T-cell (primary cell): Measurements from ENCODE around the gene CTSH. TPM values are rescaled to one million over a fixed set of nuclear protein-coding genes. Genes with fewer than 3 reads are reported as not detected.
A peak's percentile ranks its signal among the peaks of the same experiment; 100 is the strongest.

Experiments used
- ATAC-seq, 4 experiments: fragments of 200-7000 bp in 3 of 4; fragments of 150-1000 bp in 1 of 4; cut with Tn5 transposase; replicated peaks in 1 of 4; 1 replicate in 3 of 4; 2 replicates in 1 of 4; pipeline ENCODE4 v1.10.0; 2021; ENCODE audit warnings: moderate library complexity in 3 of 4, mild to moderate bottlenecking in 2 of 4, moderate number of reproducible peaks in 1 of 4
- CTCF ChIA-PET, 2 donors: fragments of 300-600 bp; sonication (Branson Sonifier 250); formaldehyde crosslinking; loops; one replicate each; lab custom pipeline; 2022; ENCODE audit warnings: antibody characterized with exemption in 2 of 2; lab: Charles Lee
- POLR2A ChIA-PET, 2 donors: fragments of 300-600 bp; sonication (Branson Sonifier 250); formaldehyde crosslinking; loops; one replicate each; lab custom pipeline; 2022; ENCODE audit warnings: antibody characterized with exemption in 2 of 2; lab: Charles Lee
- DNase-seq, 35 experiments: peaks; one replicate each; pipeline versions ENCODE4 v3.0.0 to v3.0.0-alpha.2; 2013 to 2023
- H3K27ac ChIP-seq: one replicate; pipeline ENCODE4 v1.5.1; 2013; ENCODE audit warnings: low read length
- H3K27me3 ChIP-seq, 2 experiments: replicated peaks in 1 of 2; 1 replicate in 1 of 2; 2 replicates in 1 of 2; pipeline versions ENCODE4 v1.6.1 to v1.7.0; 2013; ENCODE audit warnings: low read length in 1 of 2, mixed read lengths in 1 of 2; ENCODE audit not compliant: control insufficient read depth in 2 of 2, insufficient read depth in 2 of 2; ENCODE audit errors: extremely low read depth in 1 of 2
- H3K36me3 ChIP-seq, 2 donors: 1 replicate in 1 of 2; 2 replicates in 1 of 2; pipeline versions ENCODE4 v1.6.1 to v1.7.0; 2013; ENCODE audit warnings: low read length in 1 of 2; ENCODE audit not compliant: control insufficient read depth in 2 of 2, insufficient read depth in 1 of 2; ENCODE audit errors: extremely low read depth in 1 of 2
- H3K4me1 ChIP-seq, 2 experiments: 1 replicate in 1 of 2; 2 replicates in 1 of 2; pipeline versions ENCODE4 v1.6.1 to v1.7.0; 2013; ENCODE audit warnings: low read length in 2 of 2, mixed read lengths in 1 of 2; ENCODE audit not compliant: insufficient read depth in 2 of 2, control insufficient read depth in 1 of 2; ENCODE audit errors: extremely low read depth in 1 of 2
- H3K4me3 ChIP-seq, 2 donors: 1 replicate in 1 of 2; 2 replicates in 1 of 2; pipeline versions ENCODE4 v1.5.1 to v1.7.0; 2013; ENCODE audit warnings: mild to moderate bottlenecking in 2 of 2, low read length in 1 of 2, moderate library complexity in 1 of 2; ENCODE audit not compliant: control insufficient read depth in 1 of 2; ENCODE audit errors: extremely low read depth in 1 of 2
- H3K9me3 ChIP-seq: 2 replicates; pipeline ENCODE4 v1.7.0; 2013
- H3K27ac Mint-ChIP-seq, 2 donors: one replicate each; pipeline ENCODE4 v1.8.0; 2020 to 2021; ENCODE audit warnings: mild to moderate bottlenecking in 2 of 2, mixed read lengths in 2 of 2
- H3K27me3 Mint-ChIP-seq, 2 donors: one replicate each; pipeline ENCODE4 v1.8.0; 2021 to 2022; ENCODE audit warnings: mixed read lengths in 2 of 2
- H3K36me3 Mint-ChIP-seq: one replicate; pipeline ENCODE4 v1.8.0; 2021; ENCODE audit warnings: mixed read lengths
- H3K4me1 Mint-ChIP-seq, 3 donors: one replicate each; pipeline ENCODE4 v1.8.0; 2020 to 2022; ENCODE audit warnings: mixed read lengths in 3 of 3, mild to moderate bottlenecking in 1 of 3
- H3K4me3 Mint-ChIP-seq, 3 donors: one replicate each; pipeline ENCODE4 v1.8.0; 2020 to 2022; ENCODE audit warnings: mild to moderate bottlenecking in 3 of 3, mixed read lengths in 3 of 3, moderate library complexity in 3 of 3
- H3K9me3 Mint-ChIP-seq, 3 donors: one replicate each; pipeline ENCODE4 v1.8.0; 2020 to 2022; ENCODE audit warnings: mixed read lengths in 3 of 3
- WGBS: methylation state at CpG from one replicate; pipeline ENCODE4 v1.1.5; 2013; ENCODE audit warnings: missing lambda C conversion rate; ENCODE audit not compliant: insufficient coverage; 5-methylcytosine and 5-hydroxymethylcytosine counted together
- total RNA-seq, 35 experiments: library from RNA in 6 of 35; stranded (reverse) in 6 of 35; fragments of 120-200 nt in 1 of 35; gene quantifications; one replicate each; pipeline versions ENCODE4 v1.2.1 to v1.2.4 and lab custom pipeline; 2013 to 2026

The CTSH gene
- total RNA-seq, 5 donors from 2014 or later (not counting 1 experiment from before 2014, with no cell fraction given): 8.5 to 49.7 (median 19.2) TPM

DNA sequence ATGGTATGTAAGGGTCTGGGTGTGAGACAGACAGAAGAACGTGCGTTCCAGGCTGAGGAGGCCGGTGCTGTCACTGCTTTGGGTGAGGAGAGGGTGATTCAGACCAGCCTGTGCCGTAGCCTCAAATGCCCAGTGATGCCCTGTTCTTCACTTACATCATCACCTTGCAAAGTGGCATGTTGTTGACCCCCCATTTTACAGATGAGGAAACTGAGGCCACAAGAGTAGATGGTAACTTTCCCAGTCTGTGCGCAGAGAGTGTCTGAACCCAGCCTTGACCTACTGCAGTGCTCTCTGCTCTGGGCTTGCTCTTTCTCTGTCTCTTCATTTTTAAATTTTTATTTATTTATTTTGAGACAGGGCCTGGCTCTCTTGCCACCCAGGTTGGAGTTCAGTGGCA is 1.6 kb upstream of the CTSH start:
- peak overlapping the region; percentile 34 to 50 (median 49) for H3K4me3 Mint-ChIP-seq
- H3K36me3 Mint-ChIP-seq: no peaks in the 10 kb centered on the region
- H3K4me1 Mint-ChIP-seq: peaks cover 2 to 20% (median 10%) of the 10 kb centered on the region in 3 donors
- H3K36me3 ChIP-seq: no peaks in the 10 kb centered on the region
- H3K4me3 ChIP-seq: no peak overlapping the region
- POLR2A ChIA-PET: no interaction called here
- peaks cover 0 to 22% of the 10 kb centered on the region in 2 experiments for H3K4me1 ChIP-seq
- no peaks in the 10 kb centered on the region for H3K9me3 ChIP-seq
- H3K27me3 Mint-ChIP-seq: peaks cover 4% of the 10 kb centered on the region in 2 donors
- CTCF ChIA-PET: interaction anchor here in 1 of 2 donors (0.8 kb wide), 1 partner anchor 244 kb away, joined by 3 read pairs; no protein-coding TSS in a partner anchor
- no peak overlapping the region for H3K27ac ChIP-seq
- no peak overlapping the region for H3K27ac Mint-ChIP-seq
- WGBS: 94% methylated on average over 3 of the region's 5 CpGs
- DNase-seq (no peak), ATAC-seq (no peak)
- peaks cover 2 to 25% of the 10 kb centered on the region in 2 experiments for H3K27me3 ChIP-seq
- H3K9me3 Mint-ChIP-seq: no peaks in the 10 kb centered on the region

- POLR2A ChIA-PET: interaction anchor here in 1 of 2 donors (0.5 kb wide), 1 partner anchor 64 kb away, joined by 8 read pairs; no protein-coding TSS in a partner anchor
- CTCF ChIA-PET: interaction anchor here in 1 of 2 donors (0.5 kb wide), 1 partner anchor 47 kb away, joined by 3 read pairs; no protein-coding TSS in a partner anchor
- peaks cover 2 to 25% of the 10 kb centered on the region in 2 experiments for H3K27me3 ChIP-seq
- Mint-ChIP-seq H3K36me3 (no peaks in the 10 kb centered on the region), H3K27ac (no peak overlapping the region), H3K27me3 (peaks cover 4 to 5% of the 10 kb centered on the region in 2 donors), H3K9me3 (no peaks in the 10 kb centered on the region), H3K4me1 (peaks cover 2 to 22% (median 7%) of the 10 kb centered on the region in 3 donors), H3K4me3 (peak overlapping the region; percentile 68 to 80 (median 73))
- no peaks in the 10 kb centered on the region for H3K9me3 ChIP-seq
- H3K36me3 ChIP-seq: no peaks in the 10 kb centered on the region
- ATAC-seq (peak in 3 of 4 experiments; percentile 6 to 18 (median 13)), DNase-seq (peak in 1 of 35 experiments; percentile 7)
- H3K27ac ChIP-seq: peak overlapping the region; percentile 51
- 51% methylated on average over 9 of the region's 12 CpGs for WGBS
- H3K4me3 ChIP-seq: peak overlapping the region; percentile 60 to 64
- H3K4me1 ChIP-seq: peaks cover 2 to 26% of the 10 kb centered on the region in 2 experiments
Measured at GRCh38 chr15:78944202-78944625, 632 bp downstream of the CTSH start.

- no peaks in the 10 kb centered on the region for H3K36me3 ChIP-seq
- peaks cover 2 to 25% of the 10 kb centered on the region in 2 experiments for H3K27me3 ChIP-seq
- H3K27ac ChIP-seq: no peak overlapping the region
- peak overlapping the region in 1 of 2 donors; percentile 59 for H3K27ac Mint-ChIP-seq
- no peaks in the 10 kb centered on the region for H3K9me3 Mint-ChIP-seq
- no peaks in the 10 kb centered on the region for H3K36me3 Mint-ChIP-seq
- no peaks in the 10 kb centered on the region for H3K9me3 ChIP-seq
- no peak for DNase-seq
- 69% methylated on average over 2 of the region's 7 CpGs for WGBS
- H3K4me3 ChIP-seq: peak overlapping the region in 1 of 2 donors; percentile 60
- peak overlapping the region; percentile 68 to 80 (median 73) for H3K4me3 Mint-ChIP-seq
- ChIA-PET CTCF (interaction anchor here in 1 of 2 donors (0.5 kb wide), 1 partner anchor 46 kb away, joined by 3 read pairs; no protein-coding TSS in a partner anchor), POLR2A (no interaction called here)
- H3K4me1 Mint-ChIP-seq: peaks cover 4 to 27% (median 11%) of the 10 kb centered on the region in 3 donors
- H3K27me3 Mint-ChIP-seq: peaks cover 4 to 8% of the 10 kb centered on the region in 2 donors
- no peak for ATAC-seq
- peaks cover 2 to 26% of the 10 kb centered on the region in 2 experiments for H3K4me1 ChIP-seq
Measured at GRCh38 chr15:78943692-78944091, 1.2 kb downstream of the CTSH start.

DNA sequence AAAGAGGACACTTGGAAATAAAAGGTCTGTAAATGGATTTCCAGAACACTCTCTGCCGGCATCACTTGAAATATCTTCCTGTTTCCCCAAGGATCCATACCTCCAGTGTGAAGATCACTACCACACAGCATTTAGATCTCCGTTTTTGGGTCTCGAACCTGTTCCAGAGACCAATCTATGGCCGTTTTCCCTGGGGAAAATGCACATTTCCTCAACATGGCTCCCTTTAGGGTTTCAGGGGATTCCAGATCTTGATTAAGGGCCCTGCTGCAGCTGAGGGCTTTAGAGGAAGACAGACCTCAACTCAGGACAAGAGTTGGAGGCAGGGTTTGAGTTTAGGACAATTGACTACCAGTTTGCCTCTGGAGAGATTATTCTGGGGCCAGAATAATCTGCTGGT is 2.1 kb downstream of the CTSH start:
- POLR2A ChIA-PET: no interaction called here

DNA sequence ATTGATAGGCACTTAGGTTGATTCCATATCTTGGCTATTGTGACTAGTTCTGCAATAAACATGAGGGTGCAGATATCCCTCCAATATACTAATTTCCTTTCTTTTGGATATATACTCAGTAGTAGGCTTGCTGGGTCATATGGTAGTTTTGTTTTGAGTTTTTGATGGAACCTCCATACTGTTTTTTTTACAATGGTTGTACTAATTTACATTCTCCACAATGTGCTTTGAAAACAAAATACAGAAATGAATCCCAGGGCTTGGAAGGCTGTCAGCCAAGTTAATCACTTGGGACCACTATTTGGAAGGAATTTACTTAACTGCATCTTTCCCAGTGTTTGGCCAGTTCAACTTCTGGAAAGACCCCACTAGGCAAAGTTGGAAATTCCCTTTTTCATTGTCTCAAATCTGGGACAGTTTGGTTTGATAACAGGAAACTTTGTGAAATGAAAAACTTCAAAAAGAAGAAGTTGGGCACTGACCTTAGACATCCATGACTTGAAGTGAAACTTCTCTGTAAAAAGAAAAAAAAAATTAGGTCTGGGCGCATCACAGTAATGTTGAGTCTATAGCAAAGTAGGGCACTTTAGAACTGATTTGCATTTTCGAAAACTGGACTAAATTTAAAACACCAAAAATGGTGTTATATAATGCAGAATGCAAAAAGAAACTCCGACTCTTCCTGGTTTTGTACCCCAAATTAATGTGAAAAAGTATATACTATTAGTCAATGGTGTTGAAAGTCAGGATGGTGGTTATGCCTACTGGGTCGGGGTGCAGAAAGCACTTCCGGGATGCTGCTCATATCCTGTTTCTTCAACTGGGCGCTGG is 6.0 kb downstream of the CTSH start:
- Histone ChIP-seq H3K36me3 (no peaks in the 10 kb centered on the region), H3K27me3 (peaks cover 2 to 6% of the 10 kb centered on the region in 2 experiments), H3K4me3 (peak overlapping the region in 1 of 2 donors; percentile 16), H3K4me1 (peaks cover 5 to 17% of the 10 kb centered on the region in 2 experiments), H3K9me3 (no peaks in the 10 kb centered on the region), H3K27ac (peak overlapping the region; percentile 62)
- H3K9me3 Mint-ChIP-seq: no peaks in the 10 kb centered on the region
- ChIA-PET POLR2A (interaction anchor here in 1 of 2 donors (0.6 kb wide), 1 partner anchor 79 kb away, joined by 8 read pairs; no protein-coding TSS in a partner anchor), CTCF (no interaction called here)
- H3K27ac Mint-ChIP-seq: peak overlapping the region; percentile 63 to 71
- peaks cover 13 to 36% (median 13%) of the 10 kb centered on the region in 3 donors for H3K4me1 Mint-ChIP-seq
- 0% methylated on average over 1 of the region's 6 CpGs for WGBS
- H3K27me3 Mint-ChIP-seq: peaks cover 7 to 14% of the 10 kb centered on the region in 2 donors
- ATAC-seq: peak in 3 of 4 experiments; percentile 35 to 82 (median 45)
- H3K36me3 Mint-ChIP-seq: peaks cover 3% of the 10 kb centered on the region
- peak overlapping the region; percentile 20 to 31 (median 21) for H3K4me3 Mint-ChIP-seq
- DNase-seq: peak in 4 of 35 experiments; percentile 13 to 45 (median 17)

More for the DNA sequence above, 2.1 kb downstream of the CTSH start:
- Histone ChIP-seq H3K27me3 (peaks cover 2 to 24% of the 10 kb centered on the region in 2 experiments), H3K4me3 (no peak overlapping the region), H3K36me3 (no peaks in the 10 kb centered on the region), H3K4me1 (peaks cover 4 to 26% of the 10 kb centered on the region in 2 experiments), H3K27ac (no peak overlapping the region), H3K9me3 (no peaks in the 10 kb centered on the region)
- H3K4me3 Mint-ChIP-seq: no peak overlapping the region
- peaks cover 9 to 33% (median 17%) of the 10 kb centered on the region in 3 donors for H3K4me1 Mint-ChIP-seq
- CTCF ChIA-PET: no interaction called here
- DNase-seq (no peak), ATAC-seq (no peak)
- H3K27ac Mint-ChIP-seq: no peak overlapping the region
- no peaks in the 10 kb centered on the region for H3K9me3 Mint-ChIP-seq
- 87% methylated on average over 3 of the region's 4 CpGs for WGBS
- peaks cover 8 to 14% of the 10 kb centered on the region in 2 donors for H3K27me3 Mint-ChIP-seq
- H3K36me3 Mint-ChIP-seq: peaks cover 3% of the 10 kb centered on the region
